SK-N-DZ (cell line): Measurements from ENCODE around the gene NCAM2.

Experiments used
- DNase-seq: peaks from one replicate; pipeline ENCODE4 v3.0.0-alpha.2; 2015; ENCODE audit warnings: low spot score

NCAM2 gene

GRCh38 chr21:21174676-21175075 lies 176.5 kb downstream of the NCAM2 start:
- no peak for DNase-seq

GRCh38 chr21:21175798-21176334 lies 177.7 kb downstream of the NCAM2 start:
- DNase-seq: no peak

GRCh38 chr21:21177353-21177986 lies 179.3 kb downstream of the NCAM2 start:
- DNase-seq: no peak

GRCh38 chr21:21179619-21180298 lies 181.6 kb downstream of the NCAM2 start:
- no peak for DNase-seq

- no peak for DNase-seq
Observed at GRCh38 chr21:21182401-21183010, 184.3 kb downstream of the NCAM2 start.

GRCh38 chr21:21183092-21183491 lies 184.9 kb downstream of the NCAM2 start:
- DNase-seq: no peak

- no peak for DNase-seq
Observed at GRCh38 chr21:21184771-21185528, 186.7 kb downstream of the NCAM2 start.

GRCh38 chr21:21187579-21187978 lies 189.4 kb downstream of the NCAM2 start:
- DNase-seq: no peak

GRCh38 chr21:21188513-21189195 lies 190.4 kb downstream of the NCAM2 start:
- no peak for DNase-seq

GRCh38 chr21:21195417-21195943 lies 197.3 kb downstream of the NCAM2 start:
- no peak for DNase-seq

- DNase-seq: no peak
Observed at GRCh38 chr21:21196087-21196486, 197.9 kb downstream of the NCAM2 start.

GRCh38 chr21:21196848-21197247 lies 198.6 kb downstream of the NCAM2 start:
- no peak for DNase-seq

GRCh38 chr21:21199342-21200102 lies 201.3 kb downstream of the NCAM2 start:
- no peak for DNase-seq

- DNase-seq: no peak
Observed at GRCh38 chr21:21200103-21200938, 202.1 kb downstream of the NCAM2 start.

- no peak for DNase-seq
Observed at GRCh38 chr21:21200939-21201615, 202.9 kb downstream of the NCAM2 start.

GRCh38 chr21:21203822-21204339 lies 205.7 kb downstream of the NCAM2 start:
- DNase-seq: no peak

- DNase-seq: no peak
Observed at GRCh38 chr21:21204366-21204996, 206.3 kb downstream of the NCAM2 start.

- no peak for DNase-seq
Observed at GRCh38 chr21:21205604-21206003, 207.4 kb downstream of the NCAM2 start.
